GM23248 (cell line): ENCODE results near the gene TWSG1. TPM values are rescaled to one million over a fixed set of nuclear protein-coding genes. Genes with fewer than 3 reads are reported as not detected.

Experiments used
- DNase-seq: peaks from one replicate; pipeline ENCODE4 v3.0.0-alpha.2; 2015
- H2AFZ ChIP-seq: fragments of 200-600 bp; sonication (generic); 2 replicates; pipeline ENCODE4 v1.6.1; 2016; ENCODE audit warnings: antibody characterized with exemption
- H3F3A ChIP-seq: fragments of 200-600 bp; sonication (generic); 2 replicates; pipeline ENCODE4 v1.6.1; 2016; ENCODE audit warnings: mild to moderate bottlenecking, antibody characterized with exemption, mixed run types; ENCODE audit not compliant: insufficient read depth
- H3K27ac ChIP-seq: fragments of 200-600 bp; sonication (generic); 2 replicates; pipeline ENCODE4 v1.5.1; 2016; ENCODE audit warnings: mild to moderate bottlenecking
- H3K27me3 ChIP-seq: fragments of 200-600 bp; sonication (generic); replicated peaks from 2 replicates; pipeline ENCODE4 v1.6.1; 2016; ENCODE audit warnings: mild to moderate bottlenecking; ENCODE audit not compliant: insufficient read depth
- H3K36me3 ChIP-seq: fragments of 200-600 bp; sonication (generic); 2 replicates; pipeline ENCODE4 v1.6.1; 2016; ENCODE audit warnings: low read depth, mild to moderate bottlenecking
- H3K4me1 ChIP-seq: fragments of 200-600 bp; sonication (generic); 2 replicates; pipeline ENCODE4 v1.6.1; 2016; ENCODE audit warnings: mild to moderate bottlenecking; ENCODE audit not compliant: insufficient read depth
- H3K4me2 ChIP-seq: fragments of 200-600 bp; sonication (generic); one replicate; pipeline ENCODE4 v1.6.1; 2016; ENCODE audit warnings: mild to moderate bottlenecking; ENCODE audit not compliant: unreplicated experiment
- H3K4me3 ChIP-seq: fragments of 200-600 bp; sonication (generic); 2 replicates; pipeline ENCODE4 v1.5.1; 2016; ENCODE audit warnings: mild to moderate bottlenecking
- H3K79me2 ChIP-seq: fragments of 200-600 bp; sonication (generic); 2 replicates; pipeline ENCODE4 v1.6.1; 2016; ENCODE audit warnings: mild to moderate bottlenecking; ENCODE audit not compliant: insufficient read depth
- H3K9ac ChIP-seq: fragments of 200-600 bp; sonication (generic); 2 replicates; pipeline ENCODE4 v1.6.1; 2016; ENCODE audit warnings: mild to moderate bottlenecking
- H3K9me2 ChIP-seq: fragments of 200-600 bp; sonication (generic); 2 replicates; pipeline ENCODE4 v1.6.1; 2016; ENCODE audit warnings: mixed run types, mild to moderate bottlenecking, moderate library complexity; ENCODE audit not compliant: insufficient read depth
- H3K9me3 ChIP-seq: fragments of 200-600 bp; sonication (generic); one replicate; pipeline ENCODE4 v1.6.1; 2017; ENCODE audit warnings: low read depth
- H4K20me1 ChIP-seq: fragments of 200-600 bp; sonication (generic); 2 replicates; pipeline ENCODE4 v1.6.0; 2016; ENCODE audit not compliant: insufficient read depth
- EZH2 ChIP-seq: fragments of 200-600 bp; sonication (generic); IDR thresholded peaks from 2 replicates; pipeline ENCODE4 v1.6.1; 2018; ENCODE audit warnings: antibody characterized with exemption, mild to moderate bottlenecking; ENCODE audit not compliant: insufficient read depth, poor library complexity, severe bottlenecking
- EZH2phosphoT487 ChIP-seq: fragments of 200-600 bp; sonication (generic); IDR thresholded peaks from 2 replicates; pipeline ENCODE4 v1.6.1; 2018; ENCODE audit warnings: antibody characterized with exemption, moderate library complexity, mild to moderate bottlenecking, low read depth; ENCODE audit not compliant: insufficient read depth
- WGBS, 2 experiments: methylation state at CpG; one replicate each; pipeline ENCODE4 v1.1.6; 2015 to 2017; ENCODE audit warnings: low lambda C conversion rate in 2 of 2, low coverage in 1 of 2; ENCODE audit errors: missing lambda C conversion rate in 2 of 2; 5-methylcytosine and 5-hydroxymethylcytosine counted together
- in situ Hi-C: fragments of 300-500 bp; cut with MboI; formaldehyde crosslinking; loops from 2 replicates; pipeline ENCODE4 v1.15.0; 2020
- polyA plus RNA-seq: library from polyadenylated mRNA; unstranded; fragments of >200 nt; fragmentation: Nextera tagmentation; extraction: Ambion mirVana; gene quantifications from 2 replicates; pipeline ENCODE4 v1.2.1, GENCODE V29; 2016
- total RNA-seq: library from RNA; depleted of rRNA; stranded (reverse); fragments of >200 nt; shearing (Covaris generic); gene quantifications from 2 replicates; pipeline ENCODE4 v1.2.3, GENCODE V29; 2014

TWSG1 gene
- total and polyA plus RNA-seq, 2 experiments from 2014 or later, result 113 to 136 TPM

DNA sequence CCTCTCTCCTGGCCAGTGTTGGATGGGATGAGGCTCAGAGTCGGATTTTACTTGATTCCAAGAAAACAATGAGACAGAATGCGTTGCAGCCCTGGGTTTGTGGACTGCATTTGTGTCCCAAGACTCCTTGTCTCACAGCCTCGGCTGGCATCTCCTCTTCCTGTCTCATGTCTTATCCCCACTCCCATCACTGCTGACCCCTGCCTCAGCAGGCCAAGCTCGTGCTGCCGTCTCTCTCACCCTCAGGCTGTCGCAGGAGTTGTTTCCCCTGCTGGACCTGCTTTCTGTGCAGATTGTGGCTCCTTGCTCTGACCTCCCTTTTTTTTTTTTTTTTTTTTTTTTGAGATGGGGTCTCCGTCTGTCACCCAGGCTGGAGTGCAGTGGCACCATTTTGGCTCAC is 70.6 kb downstream of the TWSG1 start:
- H3K9ac ChIP-seq, result no peak overlapping the region

GRCh38 chr18:9405977-9406376 is 71.4 kb downstream of the TWSG1 start:
- H3K9me3 ChIP-seq, result no peaks in the 10 kb centered on the region
- no peaks in the 10 kb centered on the region for H3K27me3 ChIP-seq
- in situ Hi-C loops, result no loop called here
- H2AFZ ChIP-seq, result no peak overlapping the region
- 93 to 98% methylated on average over 6 of the region's 6 CpGs for WGBS, 2 experiments
- TF ChIP-seq EZH2phosphoT487 (no peak), EZH2 (no peak)
- H3K79me2 ChIP-seq, result no peaks in the 10 kb centered on the region
- H3K4me1 ChIP-seq, result no peaks in the 10 kb centered on the region
- no peaks in the 10 kb centered on the region for H3F3A ChIP-seq
- no peaks in the 10 kb centered on the region for H3K9me2 ChIP-seq
- H3K9ac ChIP-seq, result no peak overlapping the region
- DNase-seq, result no peak
- no peak overlapping the region for H3K27ac ChIP-seq
- no peak overlapping the region for H3K4me3 ChIP-seq
- no peaks in the 10 kb centered on the region for H4K20me1 ChIP-seq
- H3K36me3 ChIP-seq, result 0 out of 2 replicates have a peak, but pooled peaks cover 5% of the 10 kb centered on the region
- no peak overlapping the region for H3K4me2 ChIP-seq

More for the DNA sequence above, 70.6 kb downstream of the TWSG1 start:
- Histone ChIP-seq H3K27ac (no peak overlapping the region), H3K79me2 (no peaks in the 10 kb centered on the region), H3F3A (no peaks in the 10 kb centered on the region), H3K9me3 (no peaks in the 10 kb centered on the region), H3K4me3 (no peak overlapping the region), H4K20me1 (no peaks in the 10 kb centered on the region), H3K27me3 (no peaks in the 10 kb centered on the region), H2AFZ (no peak overlapping the region), H3K36me3 (0 out of 2 replicates have a peak, but pooled peaks cover 5% of the 10 kb centered on the region), H3K4me2 (no peak overlapping the region), H3K9me2 (no peaks in the 10 kb centered on the region), H3K4me1 (no peaks in the 10 kb centered on the region)
- TF ChIP-seq EZH2, result no peak
- TF ChIP-seq EZH2phosphoT487, result no peak
- DNase-seq, result no peak
- in situ Hi-C loops, result no loop called here
- 96 to 97% methylated on average over 6 to 7 of the region's 7 CpGs for WGBS, 2 experiments

DNA sequence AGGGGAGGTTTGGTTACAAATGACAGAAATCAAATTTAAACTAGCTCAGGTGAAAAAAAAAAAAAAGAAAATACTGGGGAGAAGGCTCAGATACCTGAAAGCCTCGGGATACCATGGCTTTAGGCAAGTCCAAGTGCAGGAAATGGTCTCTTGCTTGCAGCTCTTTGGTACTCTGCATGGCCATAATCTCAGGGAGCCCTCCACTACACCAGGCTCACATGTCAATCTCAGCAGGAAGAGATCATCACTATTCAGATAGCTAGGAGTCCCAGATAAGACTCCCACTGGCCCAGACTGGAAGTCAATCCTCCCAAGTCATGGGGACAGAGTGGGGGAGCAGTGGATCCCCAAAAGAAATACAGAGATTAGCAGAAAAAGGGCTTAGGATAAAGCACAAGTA is 75.9 kb downstream of the TWSG1 start:
- Histone ChIP-seq H3K79me2 (no peaks in the 10 kb centered on the region), H4K20me1 (no peaks in the 10 kb centered on the region), H3K4me2 (no peak overlapping the region), H3K4me3 (no peak overlapping the region), H3K9ac (no peak overlapping the region), H3K9me2 (no peaks in the 10 kb centered on the region), H3K27me3 (no peaks in the 10 kb centered on the region), H2AFZ (no peak overlapping the region), H3K36me3 (no peaks in the 10 kb centered on the region), H3K4me1 (peaks cover 12% of the 10 kb centered on the region), H3K9me3 (no peaks in the 10 kb centered on the region), H3K27ac (no peak overlapping the region), H3F3A (peaks cover 9% of the 10 kb centered on the region; the same call in 1 of the 2 replicates)
- in situ Hi-C loops, result no loop called here
- no peak for DNase-seq
- 31 to 45% methylated on average over 1 of the region's 1 CpG for WGBS, 2 experiments
- no peak for TF ChIP-seq EZH2
- no peak for TF ChIP-seq EZH2phosphoT487

- no peaks in the 10 kb centered on the region for H3K79me2 ChIP-seq
- H3K27me3 ChIP-seq, result no peaks in the 10 kb centered on the region
- no peak overlapping the region for H3K4me3 ChIP-seq
- H3K4me1 ChIP-seq, result peaks cover 26% of the 10 kb centered on the region
- H3K4me2 ChIP-seq, result peak overlapping the region; percentile 14
- H2AFZ ChIP-seq, result no peak overlapping the region
- no peak for TF ChIP-seq EZH2phosphoT487
- TF ChIP-seq EZH2, result no peak
- no peaks in the 10 kb centered on the region for H3K36me3 ChIP-seq
- no peaks in the 10 kb centered on the region for H4K20me1 ChIP-seq
- peaks cover 14% of the 10 kb centered on the region; the same call in 1 of the 2 replicates for H3F3A ChIP-seq
- DNase-seq, result peak; percentile 70
- 0 to 4% methylated on average over 1 of the region's 1 CpG for WGBS, 2 experiments
- H3K27ac ChIP-seq, result peak overlapping the region; percentile 20; the same call in 1 of the 2 replicates
- no peak overlapping the region for H3K9ac ChIP-seq
- no peaks in the 10 kb centered on the region for H3K9me2 ChIP-seq
- no peaks in the 10 kb centered on the region for H3K9me3 ChIP-seq
- in situ Hi-C loops, result no loop called here
These were observed 79.0 kb downstream of the TWSG1 start for GRCh38 chr18:9413576-9413975.
